ENCODE measurements around the gene BICC1. TPM values are rescaled to one million over a fixed set of nuclear protein-coding genes. Genes with fewer than 3 reads are reported as not detected.

Gene BICC1
- total and polyA plus RNA-seq, 2 experiments from 2014 or later: 5.8 to 20.4 TPM

DNA sequence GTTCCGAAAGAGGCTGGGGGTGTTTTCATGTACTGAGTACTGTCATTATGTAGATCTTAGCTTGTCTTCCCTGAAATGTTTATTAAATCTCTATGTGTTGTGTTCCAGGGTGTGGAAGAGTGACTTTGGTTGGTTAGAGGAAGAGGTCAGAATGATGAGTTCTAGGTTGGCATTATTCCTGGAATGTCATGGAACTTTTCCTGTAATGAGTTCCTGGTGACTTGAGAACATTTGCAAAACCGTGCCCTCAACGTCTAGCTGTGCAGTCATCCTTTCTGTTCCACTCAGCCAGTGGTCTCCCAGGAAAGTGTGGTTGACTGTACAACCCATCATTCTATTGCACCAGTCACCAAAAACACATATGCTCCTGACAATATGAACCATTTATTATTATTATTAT is 129.6 kb downstream of the BICC1 start:
- H3K4me2 ChIP-seq: no peak overlapping the region
- H3K9me2 ChIP-seq (replicated peaks; ENCODE audit: insufficient read depth): no peaks in the 10 kb centered on the region
- TF ChIP-seq EZH2phosphoT487 (IDR thresholded peaks at IDR 0.05; ENCODE audit: low read depth, severe bottlenecking, unreplicated experiment): no peak
- TF ChIP-seq EZH2 (IDR thresholded peaks at IDR 0.05; ENCODE audit: borderline replicate concordance): no peak
- TF ChIP-seq CTCF (IDR thresholded peaks at IDR 0.05; ENCODE audit: poor library complexity): no peak
- peaks cover 3% of the 10 kb centered on the region for H3K4me1 ChIP-seq (ENCODE audit: insufficient read depth)
- H3K4me3 ChIP-seq: no peak overlapping the region
- H3K9me3 ChIP-seq (ENCODE audit: low read depth): no peaks in the 10 kb centered on the region
- no peaks in the 10 kb centered on the region for H3K36me3 ChIP-seq (replicated peaks; ENCODE audit: insufficient read depth, low read depth)
- no peaks in the 10 kb centered on the region for H4K20me1 ChIP-seq (ENCODE audit: insufficient read depth, poor library complexity, severe bottlenecking)
- peak overlapping the region; percentile 24 for H3K27ac ChIP-seq
- peaks cover 17% of the 10 kb centered on the region for H3K79me2 ChIP-seq
- H2AFZ ChIP-seq: no peak overlapping the region
- WGBS (ENCODE audit: low lambda C conversion rate, missing lambda C conversion rate): 81% methylated on average over 3 of the region's 3 CpGs
- DNase-seq (ENCODE audit: low spot score): no peak
- no peaks in the 10 kb centered on the region for H3K27me3 ChIP-seq

GRCh38 chr10:58642916-58643428 is 130.3 kb downstream of the BICC1 start:
- TF ChIP-seq EZH2phosphoT487 (IDR thresholded peaks at IDR 0.05; ENCODE audit: low read depth, severe bottlenecking, unreplicated experiment) (no peak), EZH2 (IDR thresholded peaks at IDR 0.05; ENCODE audit: borderline replicate concordance) (no peak), CTCF (IDR thresholded peaks at IDR 0.05; ENCODE audit: poor library complexity) (no peak)
- 44% methylated on average over 4 of the region's 4 CpGs for WGBS (ENCODE audit: low lambda C conversion rate, missing lambda C conversion rate)
- no peak overlapping the region for H3K4me2 ChIP-seq
- H3K9me2 ChIP-seq (replicated peaks; ENCODE audit: insufficient read depth): no peaks in the 10 kb centered on the region
- H3K9me3 ChIP-seq (ENCODE audit: low read depth): no peaks in the 10 kb centered on the region
- no peak overlapping the region for H3K4me3 ChIP-seq
- no peaks in the 10 kb centered on the region for H3K27me3 ChIP-seq
- H3K4me1 ChIP-seq (ENCODE audit: insufficient read depth): peaks cover 6% of the 10 kb centered on the region
- H2AFZ ChIP-seq: no peak overlapping the region
- no peaks in the 10 kb centered on the region for H3K36me3 ChIP-seq (replicated peaks; ENCODE audit: insufficient read depth, low read depth)
- DNase-seq (ENCODE audit: low spot score): no peak
- no peak overlapping the region for H3K27ac ChIP-seq
- peaks cover 17% of the 10 kb centered on the region for H3K79me2 ChIP-seq
- no peaks in the 10 kb centered on the region for H4K20me1 ChIP-seq (ENCODE audit: insufficient read depth, poor library complexity, severe bottlenecking)

DNA sequence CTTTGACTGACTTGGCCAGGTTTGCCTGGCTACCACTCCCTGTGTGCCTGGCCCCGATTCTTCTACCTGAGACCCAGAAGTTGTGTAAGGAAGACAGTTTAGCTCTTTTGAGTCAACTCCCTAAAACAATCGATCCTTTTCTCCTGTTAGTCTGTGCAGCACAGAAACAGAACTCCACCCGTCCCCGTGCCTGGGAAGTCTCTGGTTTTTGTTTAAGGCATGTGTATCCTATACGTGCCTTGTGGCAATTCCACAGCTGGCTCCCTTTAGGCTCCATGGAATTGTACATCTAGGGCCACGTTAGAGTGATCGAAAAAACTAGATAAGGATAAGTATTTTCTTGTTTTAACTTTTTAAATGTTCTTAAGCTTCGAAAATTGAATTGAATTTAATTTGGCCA is 131.6 kb downstream of the BICC1 start:
- peaks cover 13% of the 10 kb centered on the region for H3K4me1 ChIP-seq (ENCODE audit: insufficient read depth)
- H3K4me3 ChIP-seq: no peak overlapping the region
- no peaks in the 10 kb centered on the region for H3K9me3 ChIP-seq (ENCODE audit: low read depth)
- H2AFZ ChIP-seq: no peak overlapping the region
- TF ChIP-seq EZH2 (IDR thresholded peaks at IDR 0.05; ENCODE audit: borderline replicate concordance): no peak
- H3K27ac ChIP-seq: no peak overlapping the region
- H3K79me2 ChIP-seq: peaks cover 17% of the 10 kb centered on the region
- no peak for DNase-seq (ENCODE audit: low spot score)
- H3K4me2 ChIP-seq: no peak overlapping the region
- no peaks in the 10 kb centered on the region for H3K27me3 ChIP-seq
- no peaks in the 10 kb centered on the region for H3K36me3 ChIP-seq (replicated peaks; ENCODE audit: insufficient read depth, low read depth)
- no peaks in the 10 kb centered on the region for H3K9me2 ChIP-seq (replicated peaks; ENCODE audit: insufficient read depth)
- 63% methylated on average over 8 of the region's 8 CpGs for WGBS (ENCODE audit: low lambda C conversion rate, missing lambda C conversion rate)
- no peaks in the 10 kb centered on the region for H4K20me1 ChIP-seq (ENCODE audit: insufficient read depth, poor library complexity, severe bottlenecking)

GRCh38 chr10:58645416-58646146 is 132.9 kb downstream of the BICC1 start:
- Histone ChIP-seq H3K27me3 (no peaks in the 10 kb centered on the region), H3K4me2 (no peak overlapping the region), H3K9me3 (ENCODE audit: low read depth) (no peaks in the 10 kb centered on the region), H4K20me1 (ENCODE audit: insufficient read depth, poor library complexity, severe bottlenecking) (no peaks in the 10 kb centered on the region), H3K4me1 (ENCODE audit: insufficient read depth) (peaks cover 13% of the 10 kb centered on the region), H3K4me3 (no peak overlapping the region), H3K79me2 (peaks cover 17% of the 10 kb centered on the region), H3K9me2 (replicated peaks; ENCODE audit: insufficient read depth) (no peaks in the 10 kb centered on the region), H2AFZ (no peak overlapping the region), H3K27ac (peak overlapping the region; percentile 6), H3K36me3 (replicated peaks; ENCODE audit: insufficient read depth, low read depth) (no peaks in the 10 kb centered on the region)
- no peak for DNase-seq (ENCODE audit: low spot score)
- TF ChIP-seq EZH2 (IDR thresholded peaks at IDR 0.05; ENCODE audit: borderline replicate concordance) (no peak), CTCF (IDR thresholded peaks at IDR 0.05; ENCODE audit: poor library complexity) (no peak), EZH2phosphoT487 (IDR thresholded peaks at IDR 0.05; ENCODE audit: low read depth, severe bottlenecking, unreplicated experiment) (no peak)
- 84% methylated on average over 8 of the region's 8 CpGs for WGBS (ENCODE audit: low lambda C conversion rate, missing lambda C conversion rate)
